Endothelial cell of umbilical vein (primary cell): ENCODE results near the gene ADGRG3. TPM values are rescaled to one million over a fixed set of nuclear protein-coding genes. Genes with fewer than 3 reads are reported as not detected.
"Not testable (repeated sequence)": the region's sequence is repeated elsewhere in the genome, so short reads cannot be mapped to it uniquely, and the experiment has no call there.

Experiments used
- BruUV-seq: library from RNA; stranded (reverse); fragments of 400-500 nt; replicated peaks from 2 replicates; lab custom pipeline; 2021; lab: Mats Ljungman, UMichigan
- CTCF ChIA-PET: fragments of 300-600, 350-600 bp; sonication (Branson Sonifier 250); formaldehyde crosslinking; loops from one replicate; lab custom pipeline; 2021; ENCODE audit warnings: antibody characterized with exemption, inconsistent platforms; lab: Charles Lee
- POLR2A ChIA-PET: fragments of 300-600, 350-600 bp; sonication (Branson Sonifier 250); formaldehyde crosslinking; loops from one replicate; lab custom pipeline; 2021; ENCODE audit warnings: antibody characterized with exemption, inconsistent platforms; lab: Charles Lee
- DNase-seq: peaks from one replicate; pipeline ENCODE4 v3.0.0-alpha.2; 2011; ENCODE audit warnings: low read depth, low spot score
- FAIRE-seq: peaks from 2 replicates; lab custom pipeline; 2011; peaks lifted over from hg19 to GRCh38; lab: Jason Lieb, UNC
- H2AFZ ChIP-seq: 2 replicates; pipeline ENCODE4 v1.6.0; 2012; ENCODE audit warnings: low read depth, low read length, control low read depth, inconsistent platforms
- H3K27ac ChIP-seq: 2 replicates; pipeline ENCODE4 v1.5.1; 2011; ENCODE audit warnings: low read depth, mild to moderate bottlenecking, control low read depth, low read length, moderate library complexity; ENCODE audit not compliant: insufficient read depth
- H3K27me3 ChIP-seq, 2 experiments: 2 replicates each; pipeline versions ENCODE4 v1.6.0 to v1.6.1; 2011; ENCODE audit warnings: low read length in 2 of 2, mixed read lengths in 1 of 2; ENCODE audit not compliant: control insufficient read depth in 2 of 2, insufficient read depth in 2 of 2
- H3K36me3 ChIP-seq, 2 experiments: 2 replicates in 1 of 2; 3 replicates in 1 of 2; pipeline ENCODE4 v1.5.1; 2011; ENCODE audit warnings: low read length in 2 of 2, mild to moderate bottlenecking in 1 of 2, moderate library complexity in 1 of 2; ENCODE audit not compliant: control insufficient read depth in 2 of 2, insufficient read depth in 2 of 2; ENCODE audit errors: extremely low read depth in 1 of 2
- H3K4me1 ChIP-seq: 3 replicates; pipeline ENCODE4 v1.5.1; 2011; ENCODE audit warnings: mild to moderate bottlenecking, low read length; ENCODE audit not compliant: control insufficient read depth, insufficient read depth; ENCODE audit errors: extremely low read depth
- H3K4me2 ChIP-seq: 2 replicates; pipeline ENCODE4 v1.6.1; 2011; ENCODE audit warnings: low read length, control low read depth, mixed read lengths; ENCODE audit not compliant: insufficient read depth
- H3K4me3 ChIP-seq, 3 experiments: fragments of 200-600 bp in 1 of 3; sonication (generic), shearing (Covaris generic) in 1 of 3; replicated peaks in 1 of 3; 2 replicates each; pipeline ENCODE4 v1.5.1; 2011 to 2016; ENCODE audit warnings: control low read depth in 3 of 3, low read length in 3 of 3, mild to moderate bottlenecking in 2 of 3, inconsistent platforms in 1 of 3, low read depth in 1 of 3, moderate library complexity in 1 of 3; ENCODE audit not compliant: insufficient read depth in 1 of 3
- H3K79me2 ChIP-seq: 2 replicates; pipeline ENCODE4 v1.6.0; 2012; ENCODE audit warnings: low read length, inconsistent platforms; ENCODE audit not compliant: control insufficient read depth, insufficient read depth
- H3K9ac ChIP-seq: replicated peaks from 2 replicates; pipeline ENCODE3; 2011; ENCODE audit warnings: low read length, control low read depth; ENCODE audit not compliant: insufficient read depth; ENCODE audit errors: extremely low read depth
- H3K9me1 ChIP-seq: replicated peaks from 3 replicates; pipeline ENCODE4 v1.6.0; 2011; ENCODE audit warnings: mild to moderate bottlenecking, low read length; ENCODE audit not compliant: control insufficient read depth, insufficient read depth; ENCODE audit errors: extremely low read depth
- H3K9me3 ChIP-seq: replicated peaks from 2 replicates; pipeline ENCODE4 v1.5.1; 2012; ENCODE audit warnings: low read length, inconsistent platforms; ENCODE audit not compliant: control insufficient read depth, insufficient read depth
- H4K20me1 ChIP-seq: replicated peaks from 2 replicates; pipeline ENCODE3; 2011; ENCODE audit warnings: mild to moderate bottlenecking, low read length; ENCODE audit not compliant: control insufficient read depth, insufficient read depth; ENCODE audit errors: extremely low read depth
- EZH2 ChIP-seq: IDR thresholded peaks from 2 replicates; pipeline ENCODE4 v1.6.1; 2012; ENCODE audit warnings: borderline replicate concordance, low read depth, mild to moderate bottlenecking, moderate library complexity, low read length, inconsistent platforms; ENCODE audit not compliant: severe bottlenecking
- JUN ChIP-seq: IDR thresholded peaks from 2 replicates; pipeline ENCODE4 v1.6.1; 2011; ENCODE audit warnings: borderline replicate concordance, low read depth; ENCODE audit not compliant: insufficient read length, insufficient read depth
- POLR2A ChIP-seq: IDR thresholded peaks from 2 replicates; pipeline ENCODE4 v1.6.1; 2012; ENCODE audit warnings: low read depth, mild to moderate bottlenecking, control low read depth, low read length
- POLR2AphosphoS5 ChIP-seq: IDR thresholded peaks from 2 replicates; pipeline ENCODE4 v1.6.1; 2012; ENCODE audit warnings: low read depth, mild to moderate bottlenecking, control low read depth, low read length, moderate library complexity; ENCODE audit not compliant: insufficient read depth
- dilution Hi-C: fragments of 300-500 bp; cut with MboI; formaldehyde crosslinking; loops from one replicate; pipeline ENCODE4 v1.15.0; 2019; ENCODE audit warnings: low sequenced_read_pairs; ENCODE audit not compliant: extremely low pct_ligation_motif_present
- intact Hi-C: fragments of 100-400 bp; cut with micrococcal nuclease; formaldehyde crosslinking; loops from one replicate; pipeline ENCODE4 v1.10.0; 2022
- polyA plus RNA-seq, 4 experiments: library from polyadenylated mRNA; depleted of rRNA in 3 of 4; stranded (reverse) in 3 of 4; unstranded in 1 of 4; fragments of >200 nt; gene quantifications; 2 replicates each; pipeline versions ENCODE4 v1.2.1 to v1.2.3, GENCODE V29; 2011 to 2012; ENCODE audit warnings: missing spikeins in 1 of 4
- total RNA-seq: library from RNA; stranded (reverse); gene quantifications from 2 replicates; pipeline ENCODE4 v1.2.3, GENCODE V29; 2021
- TF ChIP-seq, protein P1 (sequence below): IDR thresholded peaks from 2 replicates; pipeline ENCODE4 v1.6.1; 2011; ENCODE audit not compliant: insufficient read depth, insufficient read length
- TF ChIP-seq, protein P2 (sequence below), 2 donors: IDR thresholded peaks; 1 replicate in 1 of 2; 2 replicates in 1 of 2; pipeline ENCODE4 v1.5.1; 2011; ENCODE audit warnings: low read length in 2 of 2, mild to moderate bottlenecking in 2 of 2, moderate library complexity in 2 of 2, control low read depth in 1 of 2, inconsistent platforms in 1 of 2, low read depth in 1 of 2; ENCODE audit not compliant: insufficient read depth in 1 of 2; ENCODE audit errors: extremely low read depth in 1 of 2

Gene ADGRG3
- total and polyA plus RNA-seq, 2 donors (not counting 3 experiments of a cell fraction or from before 2014, with no cell fraction given): not detected

- Histone ChIP-seq H3K4me1 (no peaks in the 10 kb centered on the region), H3K9ac (no peak overlapping the region), H3K36me3 (no peaks in the 10 kb centered on the region), H2AFZ (no peak overlapping the region), H3K9me3 (no peaks in the 10 kb centered on the region), H4K20me1 (no peaks in the 10 kb centered on the region), H3K4me3 (no peak overlapping the region), H3K9me1 (no peaks in the 10 kb centered on the region), H3K79me2 (no peaks in the 10 kb centered on the region), H3K27ac (no peak overlapping the region), H3K4me2 (no peak overlapping the region), H3K27me3 (no peaks in the 10 kb centered on the region)
- DNase-seq (no peak), FAIRE-seq (no peak)
- intact Hi-C loops: no loop called here
- CTCF ChIA-PET: no interaction called here
- POLR2A ChIA-PET: no interaction called here
- dilution Hi-C loops: no loop called here
- TF ChIP-seq POLR2A (no peak), EZH2 (no peak), POLR2AphosphoS5 (no peak), JUN (no peak)
- TF ChIP-seq, protein P1, sequence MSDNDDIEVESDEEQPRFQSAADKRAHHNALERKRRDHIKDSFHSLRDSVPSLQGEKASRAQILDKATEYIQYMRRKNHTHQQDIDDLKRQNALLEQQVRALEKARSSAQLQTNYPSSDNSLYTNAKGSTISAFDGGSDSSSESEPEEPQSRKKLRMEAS: no peak
- TF ChIP-seq, protein P2, sequence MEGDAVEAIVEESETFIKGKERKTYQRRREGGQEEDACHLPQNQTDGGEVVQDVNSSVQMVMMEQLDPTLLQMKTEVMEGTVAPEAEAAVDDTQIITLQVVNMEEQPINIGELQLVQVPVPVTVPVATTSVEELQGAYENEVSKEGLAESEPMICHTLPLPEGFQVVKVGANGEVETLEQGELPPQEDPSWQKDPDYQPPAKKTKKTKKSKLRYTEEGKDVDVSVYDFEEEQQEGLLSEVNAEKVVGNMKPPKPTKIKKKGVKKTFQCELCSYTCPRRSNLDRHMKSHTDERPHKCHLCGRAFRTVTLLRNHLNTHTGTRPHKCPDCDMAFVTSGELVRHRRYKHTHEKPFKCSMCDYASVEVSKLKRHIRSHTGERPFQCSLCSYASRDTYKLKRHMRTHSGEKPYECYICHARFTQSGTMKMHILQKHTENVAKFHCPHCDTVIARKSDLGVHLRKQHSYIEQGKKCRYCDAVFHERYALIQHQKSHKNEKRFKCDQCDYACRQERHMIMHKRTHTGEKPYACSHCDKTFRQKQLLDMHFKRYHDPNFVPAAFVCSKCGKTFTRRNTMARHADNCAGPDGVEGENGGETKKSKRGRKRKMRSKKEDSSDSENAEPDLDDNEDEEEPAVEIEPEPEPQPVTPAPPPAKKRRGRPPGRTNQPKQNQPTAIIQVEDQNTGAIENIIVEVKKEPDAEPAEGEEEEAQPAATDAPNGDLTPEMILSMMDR (IDR thresholded peaks at IDR 0.05; ENCODE audit: extremely low read depth in 1 of 2, insufficient read depth in 1 of 2, low read depth in 1 of 2, low read length in 2 of 2): no peak
- BruUV-seq: no TSS peak
Observed at GRCh38 chr16:57729182-57729484, 61.0 kb downstream of the ADGRG3 start.

- CTCF ChIA-PET, FAIRE-seq, H3K9ac ChIP-seq, dilution Hi-C loops, H3K27ac ChIP-seq, H3K4me1 ChIP-seq, H3K36me3 ChIP-seq, H3K4me3 ChIP-seq, H3K4me2 ChIP-seq, POLR2A ChIA-PET, H4K20me1 ChIP-seq, H3K79me2 ChIP-seq, H2AFZ ChIP-seq, H3K27me3 ChIP-seq, BruUV-seq, H3K9me3 ChIP-seq, H3K9me1 ChIP-seq, DNase-seq: not testable (repeated sequence)
- intact Hi-C loops: loop anchor here (10.0 kb wide), 1 partner anchor 395 kb away; the partner anchor contains the start of gene CFAP20
Observed at GRCh38 chr16:57729852-57730251, 61.7 kb downstream of the ADGRG3 start.
